ENCODE data around the gene TCOF1. TPM values are rescaled to one million over a fixed set of nuclear protein-coding genes. Genes with fewer than 3 reads are reported as not detected.

TCOF1 gene
- total RNA-seq, 4 donors from 2014 or later: 19.4 to 85.0 (median 28.2) TPM

DNA sequence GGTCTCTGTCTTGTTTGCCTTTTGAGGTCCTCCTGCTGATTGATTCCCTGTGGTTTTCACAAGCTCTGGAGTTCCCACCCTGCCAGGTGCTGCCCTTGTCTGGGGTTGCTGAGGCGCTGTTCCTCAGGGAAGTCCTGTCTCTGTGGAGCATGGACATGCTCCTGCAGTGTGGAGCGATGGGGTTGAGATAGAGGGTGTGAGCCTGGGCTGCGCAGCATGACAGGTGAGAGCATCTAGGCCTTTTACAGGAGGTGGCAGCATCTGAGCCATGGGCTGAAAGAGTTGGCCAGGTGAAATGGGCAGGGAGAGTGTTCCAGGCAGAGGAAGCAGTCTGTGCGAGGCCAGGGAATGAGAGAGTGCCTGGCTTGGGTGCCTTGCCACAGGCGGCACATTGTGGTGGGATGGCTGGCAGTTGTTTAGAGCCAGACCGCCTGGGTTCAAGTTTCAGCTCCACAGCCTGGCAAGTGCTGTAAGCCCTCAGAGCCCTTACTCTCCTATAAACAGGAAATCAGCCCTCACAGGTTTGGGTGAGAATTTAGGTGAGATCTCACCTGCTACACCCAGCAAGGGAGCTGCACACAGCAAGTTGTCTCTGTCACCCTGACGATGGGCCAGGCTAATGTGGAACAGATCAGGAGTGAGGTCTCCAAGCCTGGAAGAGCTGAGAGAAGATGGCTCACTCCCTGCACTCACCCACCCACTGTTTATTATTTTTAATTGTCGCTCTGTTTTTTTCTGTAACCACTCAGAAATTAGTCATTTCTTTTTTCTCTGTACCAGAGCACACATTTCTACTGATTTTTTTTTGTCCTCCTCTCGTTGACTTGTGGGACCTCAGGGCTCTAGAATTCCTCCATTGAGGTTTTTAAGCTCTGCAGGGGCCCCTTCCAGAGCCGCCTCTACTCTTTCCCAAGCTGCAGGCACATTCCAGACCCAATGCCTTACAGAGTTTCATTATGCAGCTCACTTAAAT lies 19.6 kb downstream of the TCOF1 start:
- Histone ChIP-seq H3K4me1 (no peaks in the 10 kb centered on the region), H3K27ac (no peak overlapping the region), H3K27me3 (no peaks in the 10 kb centered on the region), H3K4me3 (no peak overlapping the region), H3K36me3 (peaks cover 0 to 99% (median 0%) of the 10 kb centered on the region in 3 donors), H3K9me3 (no peaks in the 10 kb centered on the region)
- DNase-seq: no peak
- TF ChIP-seq, protein P1, sequence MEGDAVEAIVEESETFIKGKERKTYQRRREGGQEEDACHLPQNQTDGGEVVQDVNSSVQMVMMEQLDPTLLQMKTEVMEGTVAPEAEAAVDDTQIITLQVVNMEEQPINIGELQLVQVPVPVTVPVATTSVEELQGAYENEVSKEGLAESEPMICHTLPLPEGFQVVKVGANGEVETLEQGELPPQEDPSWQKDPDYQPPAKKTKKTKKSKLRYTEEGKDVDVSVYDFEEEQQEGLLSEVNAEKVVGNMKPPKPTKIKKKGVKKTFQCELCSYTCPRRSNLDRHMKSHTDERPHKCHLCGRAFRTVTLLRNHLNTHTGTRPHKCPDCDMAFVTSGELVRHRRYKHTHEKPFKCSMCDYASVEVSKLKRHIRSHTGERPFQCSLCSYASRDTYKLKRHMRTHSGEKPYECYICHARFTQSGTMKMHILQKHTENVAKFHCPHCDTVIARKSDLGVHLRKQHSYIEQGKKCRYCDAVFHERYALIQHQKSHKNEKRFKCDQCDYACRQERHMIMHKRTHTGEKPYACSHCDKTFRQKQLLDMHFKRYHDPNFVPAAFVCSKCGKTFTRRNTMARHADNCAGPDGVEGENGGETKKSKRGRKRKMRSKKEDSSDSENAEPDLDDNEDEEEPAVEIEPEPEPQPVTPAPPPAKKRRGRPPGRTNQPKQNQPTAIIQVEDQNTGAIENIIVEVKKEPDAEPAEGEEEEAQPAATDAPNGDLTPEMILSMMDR (IDR thresholded peaks at IDR 0.05): no peak
- no peak for TF ChIP-seq POLR2A (IDR thresholded peaks at IDR 0.05)

- H3K4me1 ChIP-seq: no peaks in the 10 kb centered on the region
- TF ChIP-seq POLR2A (IDR thresholded peaks at IDR 0.05): no peak
- TF ChIP-seq, protein P1 (IDR thresholded peaks at IDR 0.05): no peak
- no peak for DNase-seq
- H3K36me3 ChIP-seq: peaks cover 0 to 99% (median 0%) of the 10 kb centered on the region in 3 donors
- H3K4me3 ChIP-seq: no peak overlapping the region
- H3K9me3 ChIP-seq: no peaks in the 10 kb centered on the region
- H3K27me3 ChIP-seq: no peaks in the 10 kb centered on the region
- no peak overlapping the region for H3K27ac ChIP-seq
Observed at GRCh38 chr5:150377964-150378694, 20.6 kb downstream of the TCOF1 start.

DNA sequence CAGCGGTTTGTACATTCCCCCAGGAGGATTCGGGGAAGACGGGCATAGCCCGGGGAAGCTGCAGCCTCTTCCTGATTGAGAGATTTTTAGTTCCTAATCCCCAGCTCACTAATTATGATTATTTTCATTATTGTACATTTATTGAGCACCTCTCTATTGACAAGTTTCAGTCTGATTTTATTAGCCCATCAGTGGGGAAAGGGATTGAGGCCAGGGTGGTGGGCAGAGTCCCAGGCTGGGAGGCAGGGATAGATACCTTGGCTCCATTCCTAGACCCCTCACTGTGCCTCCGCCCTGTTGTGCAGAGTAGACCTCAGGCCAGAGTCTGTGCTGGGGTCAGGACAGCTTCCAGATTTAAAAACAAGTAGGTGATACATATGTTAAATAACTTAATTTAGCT lies 27.2 kb downstream of the TCOF1 start:
- Histone ChIP-seq H3K4me3 (no peak overlapping the region), H3K4me1 (no peaks in the 10 kb centered on the region), H3K27ac (no peak overlapping the region), H3K36me3 (peaks cover 0 to 89% (median 0%) of the 10 kb centered on the region in 3 donors), H3K9me3 (no peaks in the 10 kb centered on the region), H3K27me3 (no peaks in the 10 kb centered on the region)
- TF ChIP-seq, protein P1 (IDR thresholded peaks at IDR 0.05): no peak
- TF ChIP-seq POLR2A (IDR thresholded peaks at IDR 0.05): no peak
- no peak for DNase-seq

GRCh38 chr5:150386024-150386855 lies 28.7 kb downstream of the TCOF1 start:
- no peak for DNase-seq
- H3K27ac ChIP-seq: no peak overlapping the region
- H3K9me3 ChIP-seq: no peaks in the 10 kb centered on the region
- TF ChIP-seq, protein P1 (IDR thresholded peaks at IDR 0.05): no peak
- no peak for TF ChIP-seq POLR2A (IDR thresholded peaks at IDR 0.05)
- no peaks in the 10 kb centered on the region for H3K27me3 ChIP-seq
- H3K4me1 ChIP-seq: no peaks in the 10 kb centered on the region
- H3K4me3 ChIP-seq: no peak overlapping the region
- H3K36me3 ChIP-seq: peaks cover 0 to 87% (median 0%) of the 10 kb centered on the region in 3 donors
